HepG2 (cell line): Measurements from ENCODE around the gene DRC7. TPM values are rescaled to one million over a fixed set of nuclear protein-coding genes. Genes with fewer than 3 reads are reported as not detected.
A peak's percentile ranks its signal among the peaks of the same experiment; 100 is the strongest.

Experiments used
- CBFB ChIP-seq: sonication (generic); formaldehyde crosslinking; IDR thresholded peaks from 2 replicates; pipeline ENCODE4 v1.4.0; 2020; ENCODE audit warnings: missing genetic modification reagents
- CREM ChIP-seq, 2 experiments: sonication (generic) in 1 of 2; formaldehyde crosslinking in 1 of 2; IDR thresholded peaks; 2 replicates each; pipeline versions ENCODE4 v1.4.0 to v1.6.1; 2016 to 2020; ENCODE audit warnings: antibody characterized with exemption in 1 of 2, mild to moderate bottlenecking in 1 of 2, missing genetic modification reagents in 1 of 2
- GATAD1 ChIP-seq: IDR thresholded peaks from 2 replicates; pipeline ENCODE4 v1.6.1; 2016; ENCODE audit warnings: missing genetic modification reagents, missing compliant biosample characterization
- JDP2 ChIP-seq: sonication (generic); formaldehyde crosslinking; IDR thresholded peaks from 2 replicates; pipeline ENCODE4 v1.8.1; 2022; ENCODE audit warnings: missing genetic modification reagents, borderline replicate concordance
- KDM2A ChIP-seq: sonication (generic); formaldehyde crosslinking; IDR thresholded peaks from 2 replicates; pipeline ENCODE4 v1.4.0; 2020; ENCODE audit warnings: low read depth, missing genetic modification reagents, borderline replicate concordance
- PCBP2 ChIP-seq: fragments of 200-400 bp; formaldehyde crosslinking; optimal IDR thresholded peaks from 2 replicates; pipeline ENCODE3; 2018; ENCODE audit warnings: low read length, low read depth; ENCODE audit not compliant: poor library complexity, severe bottlenecking
- RARA ChIP-seq: IDR thresholded peaks from 2 replicates; pipeline ENCODE4 v1.6.1; 2016; ENCODE audit warnings: missing genetic modification reagents, missing compliant biosample characterization
- RBM22 ChIP-seq: fragments of 200-400 bp; formaldehyde crosslinking; optimal IDR thresholded peaks from 2 replicates; pipeline ENCODE3; 2017; ENCODE audit warnings: mild to moderate bottlenecking, low read length, moderate library complexity
- SOX13 ChIP-seq, 3 experiments: fragments of 450-650 bp in 1 of 3; sonication (generic) in 1 of 3; formaldehyde crosslinking in 1 of 3; IDR thresholded peaks in 2 of 3; conservative IDR thresholded peaks in 1 of 3; 2 replicates each; pipeline versions ENCODE4 v1.5.0 to v1.6.1; 2016 to 2020; ENCODE audit warnings: antibody characterized with exemption in 1 of 3, mild to moderate bottlenecking in 1 of 3, missing compliant biosample characterization in 1 of 3, missing genetic modification reagents in 1 of 3, moderate library complexity in 1 of 3
- SOX5 ChIP-seq: IDR thresholded peaks from 2 replicates; pipeline ENCODE4 v1.6.1; 2016; ENCODE audit warnings: borderline replicate concordance
- TFDP1 ChIP-seq: IDR thresholded peaks from 2 replicates; pipeline ENCODE4 v1.6.1; 2016; ENCODE audit warnings: missing compliant biosample characterization, missing genetic modification reagents, borderline replicate concordance
- TMF1 ChIP-seq: sonication (generic); formaldehyde crosslinking; IDR thresholded peaks from 2 replicates; pipeline ENCODE4 v1.8.1; 2022; ENCODE audit warnings: low read depth, missing genetic modification reagents
- TOE1 ChIP-seq: sonication (generic); formaldehyde crosslinking; IDR thresholded peaks from 2 replicates; pipeline ENCODE4 v1.4.0; 2020; ENCODE audit warnings: mild to moderate bottlenecking, missing genetic modification reagents
- ZFP62 ChIP-seq: sonication (generic); formaldehyde crosslinking; IDR thresholded peaks from 2 replicates; pipeline ENCODE4 v1.4.0; 2020; ENCODE audit warnings: missing genetic modification reagents
- ZKSCAN8 ChIP-seq: IDR thresholded peaks from 2 replicates; pipeline ENCODE4 v1.6.1; 2016; ENCODE audit warnings: borderline replicate concordance, missing genetic modification reagents, missing compliant biosample characterization
- ZSCAN12 ChIP-seq: sonication (generic); formaldehyde crosslinking; IDR thresholded peaks from 2 replicates; pipeline ENCODE4 v1.9.0; 2021; ENCODE audit warnings: mild to moderate bottlenecking, missing genetic modification reagents
- ZSCAN30 ChIP-seq: sonication (generic); formaldehyde crosslinking; IDR thresholded peaks from 2 replicates; pipeline ENCODE4 v1.5.0; 2020; ENCODE audit warnings: mild to moderate bottlenecking, missing genetic modification reagents
- polyA plus RNA-seq, 8 experiments: library from polyadenylated mRNA; depleted of rRNA in 3 of 8; stranded (reverse) in 7 of 8; unstranded in 1 of 8; fragments of >200 nt; fragmentation: Illumina TruSeq in 4 of 8; extraction: Trizol in 4 of 8; gene quantifications; 2 replicates each; pipeline versions ENCODE4 v1.2.1 to v1.2.3, GENCODE V29; 2011 to 2016; ENCODE audit warnings: low read depth in 4 of 8, missing spikeins in 1 of 8, mixed read lengths in 1 of 8; ENCODE audit not compliant: insufficient read depth in 1 of 8
- total RNA-seq, 5 experiments: library from RNA; depleted of rRNA; stranded (reverse); fragments of >200 nt; fragmentation: Illumina TruSeq; extraction: Trizol; gene quantifications; 2 replicates each; pipeline ENCODE4 v1.2.3, GENCODE V29; 2016; ENCODE audit warnings: low read depth in 1 of 5
- TF ChIP-seq, protein P1 (sequence below): sonication (generic); formaldehyde crosslinking; IDR thresholded peaks from 2 replicates; pipeline ENCODE4 v1.8.0; 2022; ENCODE audit warnings: missing genetic modification reagents, mild to moderate bottlenecking, moderate library complexity, borderline replicate concordance
- TF ChIP-seq, protein P2 (sequence below): sonication (generic); formaldehyde crosslinking; IDR thresholded peaks from 2 replicates; pipeline ENCODE4 v1.5.1; 2020; ENCODE audit warnings: mild to moderate bottlenecking, missing genetic modification reagents, borderline replicate concordance

Gene DRC7
- total and polyA plus RNA-seq, 2 of the 13 experiments (the other 11 are each of a cell fraction or from before 2014, with no cell fraction given): 2.7 to 3.4 TPM

DNA sequence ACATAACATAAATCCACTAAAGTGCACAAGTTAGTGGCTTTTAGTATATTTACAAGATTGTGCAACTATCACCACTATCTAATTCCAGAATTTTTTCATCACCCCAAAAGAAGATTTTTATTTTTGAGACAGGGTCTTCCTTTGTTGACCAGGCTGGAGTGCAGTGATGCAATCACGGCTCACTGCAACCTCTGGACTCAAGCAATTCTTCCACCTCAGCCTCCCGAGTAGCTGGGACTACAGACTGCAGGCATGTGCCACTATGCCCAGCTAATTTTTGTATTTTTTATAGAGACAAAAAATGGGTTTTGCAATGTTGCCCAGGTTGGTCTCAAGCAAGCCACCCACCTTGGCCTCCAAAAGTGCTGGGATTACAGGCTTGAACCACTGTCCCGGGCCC, 15.1 kb downstream of the DRC7 start (continued):
- TF ChIP-seq, protein P1, sequence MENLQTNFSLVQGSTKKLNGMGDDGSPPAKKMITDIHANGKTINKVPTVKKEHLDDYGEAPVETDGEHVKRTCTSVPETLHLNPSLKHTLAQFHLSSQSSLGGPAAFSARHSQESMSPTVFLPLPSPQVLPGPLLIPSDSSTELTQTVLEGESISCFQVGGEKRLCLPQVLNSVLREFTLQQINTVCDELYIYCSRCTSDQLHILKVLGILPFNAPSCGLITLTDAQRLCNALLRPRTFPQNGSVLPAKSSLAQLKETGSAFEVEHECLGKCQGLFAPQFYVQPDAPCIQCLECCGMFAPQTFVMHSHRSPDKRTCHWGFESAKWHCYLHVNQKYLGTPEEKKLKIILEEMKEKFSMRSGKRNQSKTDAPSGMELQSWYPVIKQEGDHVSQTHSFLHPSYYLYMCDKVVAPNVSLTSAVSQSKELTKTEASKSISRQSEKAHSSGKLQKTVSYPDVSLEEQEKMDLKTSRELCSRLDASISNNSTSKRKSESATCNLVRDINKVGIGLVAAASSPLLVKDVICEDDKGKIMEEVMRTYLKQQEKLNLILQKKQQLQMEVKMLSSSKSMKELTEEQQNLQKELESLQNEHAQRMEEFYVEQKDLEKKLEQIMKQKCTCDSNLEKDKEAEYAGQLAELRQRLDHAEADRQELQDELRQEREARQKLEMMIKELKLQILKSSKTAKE (CRISPR knock-in tag): no peak
- TF ChIP-seq RARA (CRISPR knock-in tag) (peak; percentile 23; the same call in 1 of the 2 replicates), SOX5 (peak; percentile 59; the same call in 1 of the 2 replicates), TFDP1 (CRISPR knock-in tag) (no peak), KDM2A (CRISPR knock-in tag) (no peak), TMF1 (CRISPR knock-in tag) (no peak), CREM (IDR thresholded peaks at IDR 0.05) (peak; percentile 37; the same call in 1 of the 2 replicates), CREM (CRISPR knock-in tag; IDR thresholded peaks at IDR 0.05) (no peak), SOX13 (IDR thresholded peaks at IDR 0.05) (no peak), SOX13 (CRISPR knock-in tag; conservative IDR thresholded peaks at IDR 0.05 in 1 of 2, IDR thresholded peaks at IDR 0.05 in 1 of 2) (peak in 1 of 2 experiments; percentile 74; a peak in 2 of 4 replicates), TOE1 (CRISPR knock-in tag) (no peak), ZSCAN12 (CRISPR knock-in tag) (no peak), ZFP62 (CRISPR knock-in tag) (no peak), CBFB (CRISPR knock-in tag) (no peak), GATAD1 (0 out of 2 replicates have a peak, but pooled peaks have one; percentile 31), ZSCAN30 (CRISPR knock-in tag) (no peak), JDP2 (CRISPR knock-in tag) (no peak), ZKSCAN8 (CRISPR knock-in tag) (no peak), PCBP2 (no peak), RBM22 (no peak)
- TF ChIP-seq, protein P2, sequence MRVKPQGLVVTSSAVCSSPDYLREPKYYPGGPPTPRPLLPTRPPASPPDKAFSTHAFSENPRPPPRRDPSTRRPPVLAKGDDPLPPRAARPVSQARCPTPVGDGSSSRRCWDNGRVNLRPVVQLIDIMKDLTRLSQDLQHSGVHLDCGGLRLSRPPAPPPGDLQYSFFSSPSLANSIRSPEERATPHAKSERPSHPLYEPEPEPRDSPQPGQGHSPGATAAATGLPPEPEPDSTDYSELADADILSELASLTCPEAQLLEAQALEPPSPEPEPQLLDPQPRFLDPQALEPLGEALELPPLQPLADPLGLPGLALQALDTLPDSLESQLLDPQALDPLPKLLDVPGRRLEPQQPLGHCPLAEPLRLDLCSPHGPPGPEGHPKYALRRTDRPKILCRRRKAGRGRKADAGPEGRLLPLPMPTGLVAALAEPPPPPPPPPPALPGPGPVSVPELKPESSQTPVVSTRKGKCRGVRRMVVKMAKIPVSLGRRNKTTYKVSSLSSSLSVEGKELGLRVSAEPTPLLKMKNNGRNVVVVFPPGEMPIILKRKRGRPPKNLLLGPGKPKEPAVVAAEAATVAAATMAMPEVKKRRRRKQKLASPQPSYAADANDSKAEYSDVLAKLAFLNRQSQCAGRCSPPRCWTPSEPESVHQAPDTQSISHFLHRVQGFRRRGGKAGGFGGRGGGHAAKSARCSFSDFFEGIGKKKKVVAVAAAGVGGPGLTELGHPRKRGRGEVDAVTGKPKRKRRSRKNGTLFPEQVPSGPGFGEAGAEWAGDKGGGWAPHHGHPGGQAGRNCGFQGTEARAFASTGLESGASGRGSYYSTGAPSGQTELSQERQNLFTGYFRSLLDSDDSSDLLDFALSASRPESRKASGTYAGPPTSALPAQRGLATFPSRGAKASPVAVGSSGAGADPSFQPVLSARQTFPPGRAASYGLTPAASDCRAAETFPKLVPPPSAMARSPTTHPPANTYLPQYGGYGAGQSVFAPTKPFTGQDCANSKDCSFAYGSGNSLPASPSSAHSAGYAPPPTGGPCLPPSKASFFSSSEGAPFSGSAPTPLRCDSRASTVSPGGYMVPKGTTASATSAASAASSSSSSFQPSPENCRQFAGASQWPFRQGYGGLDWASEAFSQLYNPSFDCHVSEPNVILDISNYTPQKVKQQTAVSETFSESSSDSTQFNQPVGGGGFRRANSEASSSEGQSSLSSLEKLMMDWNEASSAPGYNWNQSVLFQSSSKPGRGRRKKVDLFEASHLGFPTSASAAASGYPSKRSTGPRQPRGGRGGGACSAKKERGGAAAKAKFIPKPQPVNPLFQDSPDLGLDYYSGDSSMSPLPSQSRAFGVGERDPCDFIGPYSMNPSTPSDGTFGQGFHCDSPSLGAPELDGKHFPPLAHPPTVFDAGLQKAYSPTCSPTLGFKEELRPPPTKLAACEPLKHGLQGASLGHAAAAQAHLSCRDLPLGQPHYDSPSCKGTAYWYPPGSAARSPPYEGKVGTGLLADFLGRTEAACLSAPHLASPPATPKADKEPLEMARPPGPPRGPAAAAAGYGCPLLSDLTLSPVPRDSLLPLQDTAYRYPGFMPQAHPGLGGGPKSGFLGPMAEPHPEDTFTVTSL (CRISPR knock-in tag): peak; percentile 62; the same call in 1 of the 2 replicates
